ENCODE results near the gene ZNF280A.

Gene ZNF280A

GRCh38 chr22:22484023-22484422 lies 36.0 kb downstream of the ZNF280A start:
- Histone ChIP-seq H2AFZ (ENCODE audit: low read length) (no peak overlapping the region), H3K4me3 (ENCODE audit: low read length) (no peak overlapping the region), H3F3A (ENCODE audit: insufficient read depth, low read length) (no peaks in the 10 kb centered on the region), H3K9me3 (replicated peaks; ENCODE audit: insufficient read depth, low read length) (no peaks in the 10 kb centered on the region), H4K20me1 (ENCODE audit: insufficient read depth, low read length) (no peaks in the 10 kb centered on the region), H3K79me2 (ENCODE audit: low read length) (no peaks in the 10 kb centered on the region), H3K27me3 (replicated peaks; ENCODE audit: insufficient read depth, low read length) (no peaks in the 10 kb centered on the region), H3K9me2 (replicated peaks; ENCODE audit: insufficient read depth, low read length) (no peaks in the 10 kb centered on the region), H3K27ac (ENCODE audit: low read length) (no peak overlapping the region), H3K4me2 (ENCODE audit: low read depth, low read length) (no peak overlapping the region), H3K9ac (ENCODE audit: low read length) (no peak overlapping the region), H3K36me3 (replicated peaks; ENCODE audit: insufficient read depth, low read length) (no peaks in the 10 kb centered on the region), H3K4me1 (ENCODE audit: low read length) (no peaks in the 10 kb centered on the region)
- TF ChIP-seq EZH2phosphoT487 (IDR thresholded peaks at IDR 0.05; ENCODE audit: low read length) (no peak), EZH2 (optimal IDR thresholded peaks at IDR 0.05; ENCODE audit: low read depth, low read length) (no peak)
- TF ChIP-seq, protein P1, sequence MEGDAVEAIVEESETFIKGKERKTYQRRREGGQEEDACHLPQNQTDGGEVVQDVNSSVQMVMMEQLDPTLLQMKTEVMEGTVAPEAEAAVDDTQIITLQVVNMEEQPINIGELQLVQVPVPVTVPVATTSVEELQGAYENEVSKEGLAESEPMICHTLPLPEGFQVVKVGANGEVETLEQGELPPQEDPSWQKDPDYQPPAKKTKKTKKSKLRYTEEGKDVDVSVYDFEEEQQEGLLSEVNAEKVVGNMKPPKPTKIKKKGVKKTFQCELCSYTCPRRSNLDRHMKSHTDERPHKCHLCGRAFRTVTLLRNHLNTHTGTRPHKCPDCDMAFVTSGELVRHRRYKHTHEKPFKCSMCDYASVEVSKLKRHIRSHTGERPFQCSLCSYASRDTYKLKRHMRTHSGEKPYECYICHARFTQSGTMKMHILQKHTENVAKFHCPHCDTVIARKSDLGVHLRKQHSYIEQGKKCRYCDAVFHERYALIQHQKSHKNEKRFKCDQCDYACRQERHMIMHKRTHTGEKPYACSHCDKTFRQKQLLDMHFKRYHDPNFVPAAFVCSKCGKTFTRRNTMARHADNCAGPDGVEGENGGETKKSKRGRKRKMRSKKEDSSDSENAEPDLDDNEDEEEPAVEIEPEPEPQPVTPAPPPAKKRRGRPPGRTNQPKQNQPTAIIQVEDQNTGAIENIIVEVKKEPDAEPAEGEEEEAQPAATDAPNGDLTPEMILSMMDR (IDR thresholded peaks at IDR 0.05; ENCODE audit: low read length): no peak
- DNase-seq: no peak

DNA sequence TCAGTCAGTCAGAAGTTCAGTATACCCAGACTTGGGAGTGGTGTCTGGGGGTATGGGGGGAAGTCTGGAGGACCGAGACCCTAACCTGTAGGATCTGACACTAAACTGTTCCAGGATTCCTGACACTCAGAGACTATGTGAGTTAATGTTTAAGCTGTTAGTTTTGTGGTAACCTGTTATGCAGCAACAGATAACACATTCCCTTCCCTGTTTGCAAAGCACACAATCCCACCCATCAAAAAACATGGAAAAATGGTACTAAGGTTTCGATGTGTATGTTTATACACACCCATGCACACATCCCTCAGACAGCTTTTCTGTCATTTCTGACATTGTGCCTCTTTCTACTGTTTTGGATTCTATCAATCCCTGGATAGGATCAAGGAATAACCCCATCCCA lies 39.1 kb downstream of the ZNF280A start:
- TF ChIP-seq, protein P1 (IDR thresholded peaks at IDR 0.05; ENCODE audit: low read length): no peak
- TF ChIP-seq EZH2 (optimal IDR thresholded peaks at IDR 0.05; ENCODE audit: low read depth, low read length): no peak
- no peak for TF ChIP-seq EZH2phosphoT487 (IDR thresholded peaks at IDR 0.05; ENCODE audit: low read length)
- Histone ChIP-seq H3K9me2 (replicated peaks; ENCODE audit: insufficient read depth, low read length) (no peaks in the 10 kb centered on the region), H3K4me3 (ENCODE audit: low read length) (no peak overlapping the region)

DNA sequence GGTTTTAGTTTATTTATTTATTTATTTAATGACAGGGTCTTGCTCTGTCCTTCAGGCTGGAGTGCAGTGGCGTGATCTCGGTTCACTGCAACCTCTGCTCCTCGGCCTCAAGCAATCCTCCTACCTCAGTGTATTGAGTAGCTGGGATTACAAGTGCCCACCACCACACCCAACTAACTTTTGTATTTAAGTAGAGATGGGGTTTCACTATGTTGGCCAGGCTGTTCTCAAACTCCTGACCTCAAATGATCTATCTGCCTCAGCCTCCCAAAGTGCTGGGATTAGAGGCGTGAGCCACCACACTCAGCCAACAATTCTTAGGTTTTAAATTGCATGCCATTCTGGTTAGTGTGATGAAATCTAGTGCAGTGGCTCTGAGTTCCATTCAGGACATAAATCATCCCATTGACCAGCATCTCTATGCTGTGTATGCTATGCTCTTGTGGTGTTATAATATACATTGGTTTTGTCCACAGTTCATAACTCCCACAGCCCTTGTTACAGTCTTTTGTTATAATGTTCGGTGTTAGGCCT lies 40.0 kb downstream of the ZNF280A start:
- no peaks in the 10 kb centered on the region for H3K9me2 ChIP-seq (replicated peaks; ENCODE audit: insufficient read depth, low read length)
- no peaks in the 10 kb centered on the region for H3K79me2 ChIP-seq (ENCODE audit: low read length)
- no peaks in the 10 kb centered on the region for H3K36me3 ChIP-seq (replicated peaks; ENCODE audit: insufficient read depth, low read length)
- no peaks in the 10 kb centered on the region for H4K20me1 ChIP-seq (ENCODE audit: insufficient read depth, low read length)
- H3K9me3 ChIP-seq (replicated peaks; ENCODE audit: insufficient read depth, low read length): no peaks in the 10 kb centered on the region
- no peak overlapping the region for H3K4me2 ChIP-seq (ENCODE audit: low read depth, low read length)
- H3K27me3 ChIP-seq (replicated peaks; ENCODE audit: insufficient read depth, low read length): no peaks in the 10 kb centered on the region
- no peak overlapping the region for H3K27ac ChIP-seq (ENCODE audit: low read length)
- H3K4me1 ChIP-seq (ENCODE audit: low read length): no peaks in the 10 kb centered on the region
- no peaks in the 10 kb centered on the region for H3F3A ChIP-seq (ENCODE audit: insufficient read depth, low read length)
- DNase-seq: no peak
- no peak overlapping the region for H3K4me3 ChIP-seq (ENCODE audit: low read length)
- TF ChIP-seq EZH2 (optimal IDR thresholded peaks at IDR 0.05; ENCODE audit: low read depth, low read length) (no peak), EZH2phosphoT487 (IDR thresholded peaks at IDR 0.05; ENCODE audit: low read length) (no peak)
- TF ChIP-seq, protein P1 (IDR thresholded peaks at IDR 0.05; ENCODE audit: low read length): no peak
- H3K9ac ChIP-seq (ENCODE audit: low read length): no peak overlapping the region
- H2AFZ ChIP-seq (ENCODE audit: low read length): no peak overlapping the region

More for the DNA sequence above, 39.1 kb downstream of the ZNF280A start:
- Histone ChIP-seq H3K36me3 (replicated peaks; ENCODE audit: insufficient read depth, low read length) (no peaks in the 10 kb centered on the region), H3K4me2 (ENCODE audit: low read depth, low read length) (no peak overlapping the region), H3K4me1 (ENCODE audit: low read length) (no peaks in the 10 kb centered on the region), H2AFZ (ENCODE audit: low read length) (no peak overlapping the region), H3K27me3 (replicated peaks; ENCODE audit: insufficient read depth, low read length) (no peaks in the 10 kb centered on the region), H4K20me1 (ENCODE audit: insufficient read depth, low read length) (no peaks in the 10 kb centered on the region), H3K9me3 (replicated peaks; ENCODE audit: insufficient read depth, low read length) (no peaks in the 10 kb centered on the region), H3K79me2 (ENCODE audit: low read length) (no peaks in the 10 kb centered on the region), H3F3A (ENCODE audit: insufficient read depth, low read length) (no peaks in the 10 kb centered on the region), H3K9ac (ENCODE audit: low read length) (no peak overlapping the region), H3K27ac (ENCODE audit: low read length) (no peak overlapping the region)
- no peak for DNase-seq
